Measurements from ENCODE around the gene UACA. TPM values are rescaled to one million over a fixed set of nuclear protein-coding genes. Genes with fewer than 3 reads are reported as not detected.
"Not testable (repeated sequence)": the region's sequence is repeated elsewhere in the genome, so short reads cannot be mapped to it uniquely, and the experiment has no call there.

UACA gene
- total RNA-seq, 1 experiment from 2014 or later = 59.9 TPM

DNA sequence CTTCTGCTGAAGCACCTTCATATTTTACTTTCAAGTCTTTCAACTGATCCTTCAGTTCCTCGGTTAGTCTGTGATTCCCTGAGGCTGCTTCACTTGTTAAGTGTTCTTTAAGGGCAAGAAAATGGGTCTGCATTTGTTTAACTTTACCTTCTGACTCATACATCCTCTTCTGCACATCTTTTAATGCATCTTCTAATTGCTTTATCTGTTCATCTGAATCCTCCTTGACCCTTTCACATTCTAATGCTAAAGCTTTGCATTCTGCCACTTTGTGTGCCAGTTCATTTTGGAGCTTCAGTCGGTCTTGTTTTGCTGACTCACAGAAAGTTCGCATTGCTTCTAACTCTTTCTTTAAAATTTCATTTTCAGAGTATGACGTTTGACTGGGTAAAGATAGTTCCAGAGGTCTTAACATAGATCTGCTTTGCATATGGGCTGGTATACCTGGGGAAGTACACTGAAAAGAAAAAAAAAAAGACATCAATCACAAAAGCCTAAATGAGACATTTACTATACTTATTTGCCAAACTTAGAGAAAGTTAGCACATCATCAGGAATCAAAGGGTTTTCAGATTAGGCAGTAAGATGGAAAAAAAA, 94.3 kb downstream of the UACA start:
- Histone ChIP-seq H3K27me3 (ENCODE audit: insufficient read depth, low read depth) (no peaks in the 10 kb centered on the region), H3F3A (ENCODE audit: insufficient read depth, low read depth) (no peaks in the 10 kb centered on the region), H3K9me2 (ENCODE audit: insufficient read depth) (no peaks in the 10 kb centered on the region), H3K4me2 (no peak overlapping the region), H3K27ac (no peak overlapping the region), H3K36me3 (ENCODE audit: low read depth) (peaks cover 10% of the 10 kb centered on the region), H3K79me2 (ENCODE audit: low read depth) (no peaks in the 10 kb centered on the region), H3K4me1 (replicated peaks; ENCODE audit: insufficient read depth) (no peaks in the 10 kb centered on the region), H2AFZ (no peak overlapping the region), H4K20me1 (ENCODE audit: insufficient read depth) (no peaks in the 10 kb centered on the region), H3K4me3 (no peak overlapping the region), H3K9me3 (ENCODE audit: insufficient read depth, low read depth) (no peaks in the 10 kb centered on the region)
- BruUV-seq (replicated peaks) = no TSS peak
- intact Hi-C loops (cut with micrococcal nuclease; ENCODE audit: unreplicated experiment) = no loop called here
- DNase-seq = no peak
- CTCF ChIA-PET = no interaction called here
- POLR2A ChIA-PET (ENCODE audit: unreplicated experiment) = interaction anchor here (0.8 kb wide), 1 partner anchor 695 kb away, joined by 14 read pairs; no protein-coding TSS in a partner anchor
- no peak for TF ChIP-seq CTCF (conservative IDR thresholded peaks at IDR 0.05)
- TF ChIP-seq EZH2 (IDR thresholded peaks at IDR 0.05; ENCODE audit: low read depth) = no peak

GRCh38 chr15:70665599-70665998, 97.8 kb downstream of the UACA start:
- peaks cover 10% of the 10 kb centered on the region for H3K36me3 ChIP-seq (ENCODE audit: low read depth)

DNA sequence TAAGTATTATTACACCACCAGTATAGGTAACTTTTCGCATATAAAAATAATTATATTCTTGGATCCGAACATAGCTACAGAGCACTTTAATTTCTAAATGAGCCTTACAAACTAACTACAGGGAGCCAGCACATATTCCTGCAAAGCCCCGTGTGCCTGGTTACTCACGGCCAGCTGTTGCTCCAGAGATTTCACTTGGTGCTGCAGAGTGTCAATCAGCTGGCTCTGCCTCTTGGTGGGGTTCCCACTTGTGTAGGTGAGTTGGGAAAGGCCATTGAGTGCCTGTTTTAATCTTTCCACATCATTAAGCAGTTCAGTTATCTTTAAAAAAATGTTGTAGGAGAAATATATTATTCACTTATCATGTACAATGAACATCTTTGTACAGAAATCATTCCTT, 98.9 kb downstream of the UACA start:
- Histone ChIP-seq H3K4me1 (replicated peaks; ENCODE audit: insufficient read depth) (no peaks in the 10 kb centered on the region), H3K9me3 (ENCODE audit: insufficient read depth, low read depth) (no peaks in the 10 kb centered on the region), H3K36me3 (ENCODE audit: low read depth) (peaks cover 10% of the 10 kb centered on the region), H3K4me3 (no peak overlapping the region), H2AFZ (no peak overlapping the region), H3K9me2 (ENCODE audit: insufficient read depth) (no peaks in the 10 kb centered on the region), H3K4me2 (no peak overlapping the region), H3K27ac (no peak overlapping the region), H3K27me3 (ENCODE audit: insufficient read depth, low read depth) (no peaks in the 10 kb centered on the region), H3F3A (ENCODE audit: insufficient read depth, low read depth) (no peaks in the 10 kb centered on the region), H3K79me2 (ENCODE audit: low read depth) (no peaks in the 10 kb centered on the region), H4K20me1 (ENCODE audit: insufficient read depth) (no peaks in the 10 kb centered on the region)
- BruUV-seq (replicated peaks) = no TSS peak
- CTCF ChIA-PET = no interaction called here
- POLR2A ChIA-PET (ENCODE audit: unreplicated experiment) = no interaction called here
- intact Hi-C loops (cut with micrococcal nuclease; ENCODE audit: unreplicated experiment) = no loop called here
- TF ChIP-seq EZH2 (IDR thresholded peaks at IDR 0.05; ENCODE audit: low read depth) = no peak
- no peak for TF ChIP-seq CTCF (conservative IDR thresholded peaks at IDR 0.05)
- no peak for DNase-seq

More at GRCh38 chr15:70665599-70665998, 97.8 kb downstream of the UACA start:
- H3K9me2 ChIP-seq (ENCODE audit: insufficient read depth) = no peaks in the 10 kb centered on the region
- intact Hi-C loops (cut with micrococcal nuclease; ENCODE audit: unreplicated experiment) = no loop called here
- no peaks in the 10 kb centered on the region for H3F3A ChIP-seq (ENCODE audit: insufficient read depth, low read depth)
- H3K27me3 ChIP-seq (ENCODE audit: insufficient read depth, low read depth) = no peaks in the 10 kb centered on the region
- H3K4me3 ChIP-seq = no peak overlapping the region
- H3K9me3 ChIP-seq (ENCODE audit: insufficient read depth, low read depth) = no peaks in the 10 kb centered on the region
- ChIA-PET POLR2A (ENCODE audit: unreplicated experiment) (no interaction called here), CTCF (no interaction called here)
- H3K4me2 ChIP-seq = no peak overlapping the region
- BruUV-seq (replicated peaks) = no TSS peak
- H3K79me2 ChIP-seq (ENCODE audit: low read depth) = no peaks in the 10 kb centered on the region
- DNase-seq = no peak
- H3K27ac ChIP-seq = no peak overlapping the region
- H2AFZ ChIP-seq = no peak overlapping the region
- no peaks in the 10 kb centered on the region for H4K20me1 ChIP-seq (ENCODE audit: insufficient read depth)
- no peaks in the 10 kb centered on the region for H3K4me1 ChIP-seq (replicated peaks; ENCODE audit: insufficient read depth)
- no peak for TF ChIP-seq EZH2 (IDR thresholded peaks at IDR 0.05; ENCODE audit: low read depth)
- TF ChIP-seq CTCF (conservative IDR thresholded peaks at IDR 0.05) = no peak

DNA sequence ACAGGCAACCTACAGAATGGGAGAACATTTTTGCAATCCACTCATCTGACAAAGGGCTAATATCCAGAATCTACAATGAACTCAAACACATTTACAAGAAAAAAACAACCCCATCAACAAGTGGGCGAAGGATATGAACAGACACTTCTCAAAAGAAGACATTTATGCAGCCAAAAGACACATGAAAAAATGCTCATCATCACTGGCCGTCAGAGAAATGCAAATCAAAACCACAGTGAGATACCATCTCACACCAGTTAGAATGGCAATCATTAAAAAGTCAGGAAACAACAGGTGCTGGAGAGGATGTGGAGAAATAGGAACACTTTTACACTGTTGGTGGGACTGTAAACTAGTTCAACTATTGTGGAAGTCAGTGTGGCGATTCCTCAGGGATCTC, 100.3 kb downstream of the UACA start:
- DNase-seq; H3K4me3 ChIP-seq; H3K79me2 ChIP-seq (ENCODE audit: low read depth); intact Hi-C loops (cut with micrococcal nuclease; ENCODE audit: unreplicated experiment); H3F3A ChIP-seq (ENCODE audit: insufficient read depth, low read depth); H2AFZ ChIP-seq; BruUV-seq (replicated peaks); CTCF ChIA-PET; H3K27ac ChIP-seq; H3K9me3 ChIP-seq (ENCODE audit: insufficient read depth, low read depth); H3K4me1 ChIP-seq (replicated peaks; ENCODE audit: insufficient read depth); H3K9me2 ChIP-seq (ENCODE audit: insufficient read depth); H4K20me1 ChIP-seq (ENCODE audit: insufficient read depth); H3K36me3 ChIP-seq (ENCODE audit: low read depth); POLR2A ChIA-PET (ENCODE audit: unreplicated experiment); H3K27me3 ChIP-seq (ENCODE audit: insufficient read depth, low read depth); H3K4me2 ChIP-seq: not testable (repeated sequence)

Measured in PC-9 (cell line).